H1 (cell line): ENCODE data around the gene PLK3. TPM values are rescaled to one million over a fixed set of nuclear protein-coding genes. Genes with fewer than 3 reads are reported as not detected.

ENCODE experiments used
- CTCF ChIA-PET: fragments of 300-600 bp; sonication (Branson Sonifier 250); formaldehyde crosslinking; loops from one replicate; lab custom pipeline; 2021; ENCODE audit not compliant: partially characterized antibody; lab: Charles Lee
- POLR2A ChIA-PET: fragments of 300-600 bp; sonication (Branson Sonifier 250); formaldehyde crosslinking; loops from one replicate; lab custom pipeline; 2021; ENCODE audit warnings: inconsistent platforms; ENCODE audit not compliant: partially characterized antibody; lab: Charles Lee
- DNase-seq, 2 experiments: peaks; one replicate each; pipeline versions ENCODE4 v3.0.0 to v3.0.0-alpha.2; 2010 to 2022; ENCODE audit warnings: low spot score in 2 of 2, low read depth in 1 of 2, mixed read lengths in 1 of 2
- FAIRE-seq: peaks from 2 replicates; lab custom pipeline; 2011; peaks lifted over from hg19 to GRCh38; lab: Jason Lieb, UNC
- H2AFZ ChIP-seq: 2 replicates; pipeline ENCODE4 v1.8.1; 2012; ENCODE audit warnings: low read length, inconsistent platforms
- H2AK5ac ChIP-seq: 2 replicates; pipeline ENCODE4 v1.6.1; 2013; ENCODE audit warnings: low read depth, low read length
- H2BK120ac ChIP-seq: replicated peaks from 2 replicates; pipeline ENCODE3; 2013; ENCODE audit warnings: low read depth, low read length, inconsistent platforms
- H2BK12ac ChIP-seq: 2 replicates; pipeline ENCODE4 v1.6.1; 2013; ENCODE audit warnings: low read depth, low read length
- H2BK15ac ChIP-seq: 2 replicates; pipeline ENCODE4 v1.6.1; 2013; ENCODE audit warnings: low read length
- H2BK20ac ChIP-seq: 2 replicates; pipeline ENCODE4 v1.6.1; 2013; ENCODE audit warnings: low read length
- H2BK5ac ChIP-seq: 2 replicates; pipeline ENCODE4 v1.6.1; 2013; ENCODE audit warnings: low read depth, low read length
- H3K14ac ChIP-seq: 2 replicates; pipeline ENCODE4 v1.6.1; 2013; ENCODE audit warnings: inconsistent platforms; ENCODE audit not compliant: insufficient read length
- H3K18ac ChIP-seq: 2 replicates; pipeline ENCODE4 v1.6.1; 2013; ENCODE audit warnings: low read length; ENCODE audit errors: extremely low read depth
- H3K23ac ChIP-seq: 2 replicates; pipeline ENCODE4 v1.6.1; 2013; ENCODE audit warnings: inconsistent platforms; ENCODE audit not compliant: insufficient read length
- H3K23me2 ChIP-seq: 2 replicates; pipeline ENCODE4 v1.6.1; 2013; ENCODE audit warnings: low read depth, low read length
- H3K27ac ChIP-seq: 2 replicates; pipeline ENCODE4 v1.6.1; 2011; ENCODE audit warnings: low read depth, low read length, inconsistent platforms
- H3K27me3 ChIP-seq, 4 experiments: replicated peaks in 1 of 4; 1 replicate in 1 of 4; 2 replicates in 3 of 4; pipeline versions ENCODE4 v1.6.1 to v1.8.1; 2011 to 2013; ENCODE audit warnings: low read length in 3 of 4, mild to moderate bottlenecking in 3 of 4, inconsistent platforms in 2 of 4, mixed read lengths in 2 of 4, moderate library complexity in 1 of 4; ENCODE audit not compliant: control insufficient read depth in 3 of 4, insufficient read depth in 3 of 4; ENCODE audit errors: extremely low read depth in 1 of 4
- H3K36me3 ChIP-seq, 4 experiments: 2 replicates each; pipeline versions ENCODE4 v1.6.1 to v1.8.1; 2011 to 2013; ENCODE audit warnings: mild to moderate bottlenecking in 4 of 4, low read length in 3 of 4, moderate library complexity in 2 of 4, control low read depth in 1 of 4, inconsistent platforms in 1 of 4; ENCODE audit not compliant: insufficient read depth in 4 of 4, control insufficient read depth in 2 of 4
- H3K4ac ChIP-seq: replicated peaks from 2 replicates; pipeline ENCODE3; 2013; ENCODE audit warnings: low read length, low read depth, mixed read lengths, inconsistent platforms; ENCODE audit not compliant: insufficient read length
- H3K4me1 ChIP-seq, 4 experiments: replicated peaks in 1 of 4; 1 replicate in 1 of 4; 2 replicates in 3 of 4; pipeline versions ENCODE4 v1.6.1 to v1.8.1; 2011 to 2013; ENCODE audit warnings: low read length in 3 of 4, inconsistent platforms in 2 of 4, mixed read lengths in 1 of 4; ENCODE audit not compliant: insufficient read depth in 4 of 4, control insufficient read depth in 3 of 4
- H3K4me2 ChIP-seq, 2 experiments: 2 replicates each; pipeline versions ENCODE4 v1.6.1 to v1.8.1; 2011 to 2013; ENCODE audit warnings: low read depth in 2 of 2, low read length in 2 of 2, control low read depth in 1 of 2, inconsistent platforms in 1 of 2, mild to moderate bottlenecking in 1 of 2; ENCODE audit not compliant: insufficient read depth in 1 of 2
- H3K4me3 ChIP-seq, 4 experiments: fragments of 200-600, 300-600 bp in 1 of 4; sonication (generic), shearing (Covaris generic), sonication (Bioruptor Twin) in 1 of 4; 2 replicates each; pipeline versions ENCODE4 v1.5.1 to v1.8.1; 2011 to 2016; ENCODE audit warnings: low read length in 4 of 4, low read depth in 3 of 4, control low read depth in 2 of 4, inconsistent platforms in 2 of 4, mild to moderate bottlenecking in 2 of 4, mixed read lengths in 1 of 4, moderate library complexity in 1 of 4; ENCODE audit not compliant: insufficient read depth in 2 of 4; ENCODE audit errors: extremely low read depth in 1 of 4
- H3K56ac ChIP-seq: replicated peaks from 2 replicates; pipeline ENCODE3; 2013; ENCODE audit warnings: low read depth, mild to moderate bottlenecking, mixed read lengths, low read length, inconsistent platforms; ENCODE audit not compliant: insufficient read length
- H3K79me1 ChIP-seq: 2 replicates; pipeline ENCODE4 v1.6.1; 2013; ENCODE audit warnings: low read depth, low read length, control low read depth
- H3K79me2 ChIP-seq, 2 experiments: 2 replicates each; pipeline versions ENCODE4 v1.6.1 to v1.8.1; 2012 to 2013; ENCODE audit warnings: low read length in 2 of 2, mild to moderate bottlenecking in 2 of 2, inconsistent platforms in 1 of 2; ENCODE audit not compliant: insufficient read depth in 2 of 2, control insufficient read depth in 1 of 2
- H3K9ac ChIP-seq, 4 experiments: replicated peaks in 1 of 4; 1 replicate in 1 of 4; 2 replicates in 3 of 4; pipeline versions ENCODE4 v1.6.1 to v1.8.1; 2011 to 2013; ENCODE audit warnings: low read depth in 3 of 4, low read length in 3 of 4, control low read depth in 2 of 4, mild to moderate bottlenecking in 2 of 4, moderate library complexity in 2 of 4, inconsistent platforms in 1 of 4; ENCODE audit errors: extremely low read depth in 1 of 4
- H3K9me3 ChIP-seq, 2 experiments: 2 replicates each; pipeline versions ENCODE4 v1.6.1 to v1.8.1; 2012 to 2013; ENCODE audit warnings: mild to moderate bottlenecking in 2 of 2, moderate library complexity in 2 of 2, control low read depth in 1 of 2, inconsistent platforms in 1 of 2, low read depth in 1 of 2, low read length in 1 of 2, mixed read lengths in 1 of 2; ENCODE audit not compliant: insufficient read depth in 2 of 2
- H4K20me1 ChIP-seq, 2 experiments: replicated peaks in 1 of 2; 2 replicates each; pipeline versions ENCODE3 to v1.8.1; 2011 to 2013; ENCODE audit warnings: inconsistent platforms in 2 of 2, low read length in 2 of 2, mild to moderate bottlenecking in 1 of 2; ENCODE audit not compliant: insufficient read depth in 2 of 2, control insufficient read depth in 1 of 2
- H4K5ac ChIP-seq: 2 replicates; pipeline ENCODE4 v1.6.1; 2013; ENCODE audit warnings: low read length, low read depth, mixed read lengths, inconsistent platforms; ENCODE audit not compliant: insufficient read length
- H4K8ac ChIP-seq: 2 replicates; pipeline ENCODE4 v1.8.0; 2013; ENCODE audit warnings: mild to moderate bottlenecking, moderate library complexity, low read length, inconsistent platforms; ENCODE audit not compliant: insufficient read depth; ENCODE audit errors: extremely low read depth
- H4K91ac ChIP-seq: replicated peaks from 2 replicates; pipeline ENCODE3; 2013; ENCODE audit warnings: low read length, mixed read lengths, inconsistent platforms; ENCODE audit not compliant: insufficient read length
- POLR2A ChIP-seq, 2 experiments: IDR thresholded peaks; 1 replicate in 1 of 2; 2 replicates in 1 of 2; pipeline ENCODE4 v1.6.1; 2011; ENCODE audit warnings: low read depth in 2 of 2, low read length in 2 of 2, mild to moderate bottlenecking in 2 of 2; ENCODE audit errors: control extremely low read depth in 1 of 2
- POLR2AphosphoS5 ChIP-seq: IDR thresholded peaks from 2 replicates; pipeline ENCODE4 v1.6.1; 2011; ENCODE audit warnings: low read depth, low read length
- SAP30 ChIP-seq: fragments of 300-600 bp; sonication (generic); IDR thresholded peaks from 2 replicates; pipeline ENCODE4 v1.7.1; 2012; ENCODE audit warnings: low read length, moderate library complexity, mild to moderate bottlenecking, inconsistent platforms; ENCODE audit not compliant: insufficient read depth, insufficient replicate concordance
- WGBS, 2 experiments: shearing (Covaris generic) in 1 of 2; methylation state at CpG; one replicate each; pipeline versions ENCODE4 v1.1.6 to v1.1.7; 2013 to 2015; ENCODE audit warnings: low lambda C conversion rate in 2 of 2, mixed read lengths in 2 of 2, inconsistent platforms in 1 of 2, low coverage in 1 of 2, missing lambda C conversion rate in 1 of 2; ENCODE audit not compliant: insufficient replicate concordance in 2 of 2, insufficient coverage in 1 of 2, insufficient read length in 1 of 2; ENCODE audit errors: extremely low coverage in 1 of 2, missing lambda C conversion rate in 1 of 2; 5-methylcytosine and 5-hydroxymethylcytosine counted together
- polyA plus RNA-seq, 7 experiments: library from polyadenylated mRNA; depleted of rRNA in 3 of 7; stranded (reverse) in 5 of 7; unstranded in 2 of 7; fragments of >200 nt in 5 of 7; fragments of 200-250 nt in 2 of 7; gene quantifications; 1 replicate in 5 of 7; 2 replicates in 1 of 7; 4 replicates in 1 of 7; pipeline versions ENCODE4 v1.2.1 to v1.2.3, GENCODE V29; 2011 to 2013; ENCODE audit warnings: missing spikeins in 2 of 7, mixed read lengths in 2 of 7
- total RNA-seq: library from RNA; stranded (reverse); fragmentation: NEBNext Ultra II Directional; extraction: Animal tissue kit (Norgen Biotek cat#: 25700); gene quantifications from 2 replicates; pipeline ENCODE4 v1.2.1, GENCODE V29; 2021

The PLK3 gene
- total and polyA plus RNA-seq, 2 of the 8 experiments (the other 6 are each of a cell fraction or from before 2014, with no cell fraction given): 7.9 to 12.3 TPM

DNA sequence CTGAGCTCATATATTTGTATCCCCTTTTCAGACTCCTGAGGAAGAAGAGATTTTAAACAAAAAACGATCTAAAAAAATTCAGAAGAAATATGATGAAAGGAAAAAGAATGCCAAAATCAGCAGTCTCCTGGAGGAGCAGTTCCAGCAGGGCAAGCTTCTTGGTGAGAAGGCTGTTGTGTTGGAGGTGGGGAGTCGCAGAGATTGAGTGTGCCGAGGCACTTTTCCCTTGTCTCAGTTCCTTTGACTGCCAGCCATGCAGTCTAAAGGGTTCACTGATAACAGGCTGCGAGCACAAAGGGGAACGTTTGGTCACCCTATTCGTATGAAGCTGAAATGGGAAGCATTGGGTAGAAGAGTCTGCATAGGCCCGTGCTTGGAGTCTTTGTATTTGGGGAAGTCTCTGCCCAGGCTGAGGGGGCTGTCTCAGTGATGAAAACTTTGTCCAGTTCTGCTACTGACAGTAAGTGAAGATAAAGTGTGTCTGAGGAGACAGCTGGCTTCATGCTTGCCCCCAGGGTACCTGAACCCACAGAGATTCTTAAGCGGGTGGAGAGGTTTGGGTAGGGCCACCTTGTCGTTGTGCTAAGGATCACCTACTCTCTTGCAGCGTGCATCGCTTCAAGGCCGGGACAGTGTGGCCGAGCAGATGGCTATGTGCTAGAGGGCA, 22.1 kb upstream of the PLK3 start:
- H3K18ac ChIP-seq: no peak overlapping the region
- H3K4ac ChIP-seq: no peak overlapping the region
- no peak overlapping the region for H4K5ac ChIP-seq
- 94% methylated on average over 13 of the region's 13 CpGs; no CpG with 5 or more reads in 1 of the 2 experiments for WGBS, 2 experiments
- H3K79me1 ChIP-seq: peaks cover 3% of the 10 kb centered on the region; the same call in 1 of the 2 replicates
- peaks cover 16% of the 10 kb centered on the region for H3K23me2 ChIP-seq
- H4K91ac ChIP-seq: no peak overlapping the region
- H2BK20ac ChIP-seq: no peak overlapping the region
- H3K27me3 ChIP-seq: no peaks in the 10 kb centered on the region
- ChIA-PET CTCF (interaction anchor here (0.6 to 1.2 kb wide), 2 partner anchors 13 to 556 kb away, joined by 3 to 4 read pairs; no protein-coding TSS in a partner anchor), POLR2A (interaction anchor here (0.6 to 23.6 kb wide), 17 partner anchors 9 to 734 kb away, joined by 3 to 428 read pairs (median 15); partner anchors contain the start of genes BEST4, BTBD19, DYNLT4 and HECTD3)
- FAIRE-seq (no peak), DNase-seq (no peak)
- no peak overlapping the region for H3K27ac ChIP-seq
- no peak overlapping the region; the same call in 1 of the 2 replicates for H4K8ac ChIP-seq
- peak overlapping the region; percentile 8; the same call in 1 of the 2 replicates for H2BK5ac ChIP-seq
- H2AK5ac ChIP-seq: no peak overlapping the region
- no peak overlapping the region for H2BK120ac ChIP-seq
- H3K14ac ChIP-seq: no peak overlapping the region
- no peak overlapping the region for H2BK12ac ChIP-seq
- H3K9me3 ChIP-seq: no peaks in the 10 kb centered on the region
- H3K4me2 ChIP-seq: peak overlapping the region; percentile 93 to 98
- H3K79me2 ChIP-seq: peaks cover 15 to 33% of the 10 kb centered on the region in 2 experiments
- no peak for TF ChIP-seq SAP30
- peak in 1 of 2 experiments; percentile 55; a peak in 1 of 3 replicates for TF ChIP-seq POLR2A (IDR thresholded peaks at IDR 0.05; ENCODE audit: control extremely low read depth in 1 of 2, low read depth in 2 of 2, low read length in 2 of 2)
- 0 out of 2 replicates have a peak, but pooled peaks have one; percentile 20 for TF ChIP-seq POLR2AphosphoS5
- peak overlapping the region in 2 of 4 experiments; percentile 1 to 68; a peak in 2 of 8 replicates for H3K4me3 ChIP-seq
- H3K23ac ChIP-seq: no peak overlapping the region
- no peak overlapping the region for H2AFZ ChIP-seq
- peaks cover 24 to 54% (median 34%) of the 10 kb centered on the region in 4 experiments for H3K36me3 ChIP-seq
- no peak overlapping the region for H2BK15ac ChIP-seq
- peaks cover 0 to 8% (median 2%) of the 10 kb centered on the region in 4 experiments; a peak in 5 of 7 replicates for H3K4me1 ChIP-seq
- H3K56ac ChIP-seq: no peak overlapping the region
- peaks cover 13 to 21% of the 10 kb centered on the region in 2 experiments for H4K20me1 ChIP-seq
- H3K9ac ChIP-seq: no peak overlapping the region; a peak in 1 of 7 replicates
